T-helper 9 cell (primary cell): ENCODE results near the gene GRIN3A.
"Not testable (repeated sequence)": the region's sequence is repeated elsewhere in the genome, so short reads cannot be mapped to it uniquely, and the experiment has no call there.

Experiments used
- DNase-seq: peaks from one replicate; pipeline ENCODE4 v3.0.0-alpha.2; 2020

GRIN3A gene

DNA sequence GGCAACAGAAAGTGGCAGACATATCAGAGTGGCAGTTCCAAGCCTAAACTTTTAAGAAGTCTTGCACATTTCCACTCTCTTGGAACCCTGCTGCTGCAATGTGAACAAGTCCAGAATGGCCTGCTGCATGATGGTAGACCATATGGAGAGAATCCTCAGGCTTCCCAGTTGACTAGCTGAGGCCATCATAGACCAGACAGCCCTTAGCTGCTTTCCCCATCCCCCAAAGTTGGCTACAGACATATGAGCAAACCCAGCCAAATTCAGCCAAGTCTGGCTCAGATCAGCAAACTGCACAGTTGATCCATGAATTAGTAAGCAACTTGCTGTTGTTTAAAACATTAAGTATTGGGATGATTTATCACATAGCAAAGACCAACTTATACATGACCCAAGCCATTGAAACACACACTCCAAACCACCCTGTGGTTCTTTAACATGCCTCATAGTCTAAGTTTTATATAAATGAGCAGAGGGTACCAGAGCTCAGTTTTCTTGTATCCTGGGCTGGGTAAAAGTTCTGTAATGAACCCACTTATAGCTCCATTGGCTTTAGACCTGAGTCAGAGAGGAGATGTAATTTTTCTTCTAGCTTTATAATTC lies 163.6 kb downstream of the GRIN3A start:
- no peak for DNase-seq

DNA sequence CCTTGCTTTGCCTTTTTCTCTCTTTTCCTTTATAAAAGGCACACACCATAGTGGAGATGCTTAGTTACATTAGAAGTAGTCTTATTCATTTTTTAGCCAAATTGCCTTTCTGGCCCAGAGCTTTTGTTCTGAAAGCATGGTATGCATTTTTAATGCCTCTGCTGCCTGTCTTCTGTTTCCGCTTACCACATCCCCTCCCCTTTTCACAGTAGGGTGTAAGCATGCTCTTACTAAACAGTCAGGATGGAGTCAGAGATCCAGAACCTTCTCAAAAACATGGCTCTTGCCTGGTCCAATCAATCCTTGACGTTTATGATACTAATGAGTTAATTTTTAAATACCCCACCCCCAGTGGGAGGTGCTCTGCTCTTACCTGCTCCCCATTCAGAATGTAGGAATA lies 166.1 kb downstream of the GRIN3A start:
- DNase-seq, result no peak

DNA sequence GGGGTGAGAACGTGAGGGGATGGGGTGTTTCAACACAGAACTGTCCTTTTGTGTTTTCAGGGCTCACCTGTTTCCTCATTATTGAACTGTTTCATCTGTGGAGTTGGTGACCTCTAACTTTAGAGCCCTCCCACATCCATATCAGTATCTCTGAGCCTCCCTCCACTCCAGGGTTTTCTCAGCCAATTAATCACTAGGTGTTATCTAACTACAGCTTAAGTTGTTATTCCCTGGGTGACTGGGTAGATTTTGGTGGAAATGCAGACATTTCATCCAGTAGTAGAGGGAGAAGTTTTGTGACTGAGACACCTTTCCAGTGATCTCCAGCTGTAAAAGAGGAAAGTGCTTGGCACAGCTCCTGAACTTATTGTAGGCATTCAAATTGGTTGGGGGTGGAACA lies 167.3 kb downstream of the GRIN3A start:
- DNase-seq, result no peak

DNA sequence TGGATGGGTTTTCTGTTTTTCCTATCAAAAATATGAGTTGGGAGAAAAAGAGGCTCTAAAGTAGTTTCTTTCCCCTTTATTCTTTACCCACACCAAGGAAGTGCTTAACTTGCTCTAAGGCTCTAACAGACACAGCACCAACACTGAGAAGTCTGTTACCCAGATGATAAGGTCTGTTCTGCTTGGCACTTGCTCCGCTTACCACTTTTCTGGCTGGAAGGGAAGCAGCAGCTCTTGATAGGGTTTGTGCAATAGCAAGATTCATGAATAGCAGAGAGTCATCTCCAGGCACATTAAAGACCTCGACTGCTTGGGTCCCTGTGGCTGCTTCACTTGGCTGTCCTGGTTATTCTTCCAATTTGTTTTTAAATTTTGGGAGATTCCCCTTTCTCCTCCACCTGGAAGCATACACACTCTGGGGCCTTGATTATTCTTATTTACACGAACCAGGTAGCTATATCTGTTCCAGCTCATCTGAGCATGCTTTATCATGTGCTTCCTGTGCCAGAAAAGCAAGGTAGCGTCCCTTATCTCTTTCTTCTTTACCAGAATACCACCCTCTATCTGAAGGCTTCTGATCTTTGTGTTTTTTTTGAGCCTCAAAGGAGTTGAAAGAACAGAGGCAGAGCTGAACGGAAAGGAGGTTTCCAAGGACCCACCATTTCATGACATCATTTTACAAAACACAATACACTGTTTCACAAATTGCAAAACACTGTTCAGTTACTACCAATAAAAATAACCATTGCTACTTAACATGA lies 168.5 kb downstream of the GRIN3A start:
- DNase-seq, result no peak

DNA sequence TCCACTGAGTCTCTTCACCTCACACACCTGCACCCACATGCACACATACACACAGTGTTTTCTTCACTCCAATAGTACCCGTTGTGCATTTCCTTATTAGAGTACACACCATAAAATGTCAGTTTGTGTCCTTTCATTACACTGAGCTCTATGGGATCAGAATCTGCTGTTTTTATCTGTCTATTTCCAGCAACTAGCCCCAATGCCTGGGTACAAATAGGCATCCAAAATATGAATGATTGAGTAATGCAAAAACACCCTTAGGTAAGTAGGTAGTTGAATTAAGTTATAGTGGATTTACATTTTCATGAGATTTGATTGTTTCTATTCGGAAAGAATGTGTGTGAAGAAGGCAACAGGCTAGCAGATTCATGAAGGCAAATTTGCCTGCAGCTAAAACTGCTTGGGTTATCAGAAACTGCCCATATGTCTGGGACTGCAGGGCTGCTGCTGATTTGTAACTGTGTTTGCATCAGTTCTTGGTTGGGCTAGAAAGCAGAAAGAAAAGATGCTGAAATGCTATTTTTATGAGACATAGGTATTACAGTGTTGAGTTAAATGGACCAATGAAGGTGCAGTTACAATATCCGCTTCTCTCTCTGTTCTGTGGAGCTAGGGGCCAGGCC lies 170.6 kb downstream of the GRIN3A start:
- no peak for DNase-seq

DNA sequence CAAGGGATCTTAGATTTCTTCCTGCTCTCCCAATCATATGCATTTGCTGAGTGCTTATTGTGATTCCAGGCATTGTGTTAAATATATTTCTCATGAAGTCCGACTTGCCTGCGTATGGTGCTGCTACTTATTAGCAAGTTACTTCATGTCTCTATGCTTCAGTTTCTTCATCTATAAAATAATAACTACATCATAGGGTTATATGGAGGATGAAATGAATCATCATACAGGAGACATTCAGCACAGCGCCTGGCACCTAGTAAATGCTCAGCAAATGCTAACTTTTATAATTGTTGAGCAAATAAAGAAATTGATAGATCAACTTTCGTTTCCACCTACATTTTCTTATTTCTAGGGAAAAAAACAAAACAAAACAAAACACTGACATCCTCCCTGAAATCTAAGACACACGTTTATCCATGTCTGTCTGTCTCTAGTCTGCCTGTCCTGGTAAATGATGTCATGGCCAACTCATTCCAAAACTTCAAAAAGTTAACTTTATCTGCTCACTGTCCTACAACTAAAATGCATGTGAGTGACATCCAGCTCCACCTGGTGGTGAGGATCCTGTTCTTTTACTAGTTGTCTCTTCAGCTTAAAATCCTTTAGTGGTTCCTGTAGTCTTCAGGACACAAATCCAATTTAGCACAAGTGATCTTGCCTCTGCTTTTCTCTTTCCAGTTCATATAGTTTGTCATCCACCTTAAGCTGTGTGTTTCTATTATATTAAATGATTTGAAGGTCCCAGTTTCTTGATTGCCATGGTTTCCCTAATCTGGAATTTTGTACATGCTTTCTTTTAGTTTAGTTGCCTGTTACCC lies 171.3 kb downstream of the GRIN3A start:
- no peak for DNase-seq

DNA sequence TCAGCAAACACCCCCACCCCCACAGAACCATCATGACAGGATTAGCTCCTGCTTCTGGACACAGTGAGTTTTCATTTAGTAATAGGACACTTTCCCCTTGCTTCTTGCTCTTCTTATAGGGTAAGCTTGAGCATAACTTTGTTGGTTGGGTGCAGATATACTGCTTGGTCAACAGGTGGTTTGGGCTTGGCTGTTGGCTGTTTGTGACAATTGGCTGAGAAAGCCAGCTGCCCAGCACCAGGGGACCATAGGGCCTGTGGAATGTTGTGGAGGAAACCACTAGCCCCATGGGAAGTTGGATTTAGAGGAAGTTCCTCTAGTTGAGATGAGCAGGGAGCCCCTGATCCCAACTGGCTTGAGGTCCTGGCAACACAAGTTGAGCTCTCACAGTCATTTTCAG lies 174.2 kb downstream of the GRIN3A start:
- DNase-seq, result no peak

DNA sequence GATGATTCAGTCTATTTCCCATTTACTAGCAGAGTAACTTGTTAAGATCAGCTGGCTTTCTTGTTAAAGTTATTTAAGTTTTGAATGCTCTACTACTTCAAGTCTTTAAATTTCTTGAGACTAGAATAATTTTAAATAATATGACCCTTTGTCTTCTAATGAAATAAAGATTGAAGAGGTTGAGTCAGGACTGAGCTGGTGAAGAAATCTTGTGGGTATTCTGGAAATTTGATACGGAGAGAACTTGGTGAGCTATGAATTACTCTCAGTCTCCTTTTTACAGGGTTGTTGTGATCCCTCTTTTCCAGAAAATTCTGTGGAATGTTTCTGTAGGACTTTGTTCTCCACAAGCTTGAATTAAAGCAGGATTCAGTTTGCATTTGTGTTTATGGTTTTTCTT lies 175.5 kb downstream of the GRIN3A start:
- DNase-seq, result no peak

DNA sequence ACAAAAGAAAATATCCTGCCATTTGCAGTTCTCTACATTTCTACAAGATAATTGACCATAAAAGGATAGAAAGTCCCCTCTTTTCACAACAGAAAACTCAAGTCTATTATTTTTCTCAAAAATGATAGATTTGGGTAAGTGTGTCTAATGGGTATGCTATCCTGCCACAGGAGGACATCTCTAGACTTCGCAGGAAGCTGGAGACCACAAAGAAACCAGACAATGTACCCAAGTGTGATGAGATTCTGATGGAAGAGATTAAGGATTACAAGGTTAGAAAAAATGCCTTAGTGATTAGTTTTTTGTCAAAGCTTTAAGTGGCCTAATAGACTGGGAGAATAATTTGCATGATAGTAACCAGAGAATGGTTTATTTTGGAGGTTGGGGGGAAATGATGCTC lies 176.7 kb downstream of the GRIN3A start:
- no peak for DNase-seq

DNA sequence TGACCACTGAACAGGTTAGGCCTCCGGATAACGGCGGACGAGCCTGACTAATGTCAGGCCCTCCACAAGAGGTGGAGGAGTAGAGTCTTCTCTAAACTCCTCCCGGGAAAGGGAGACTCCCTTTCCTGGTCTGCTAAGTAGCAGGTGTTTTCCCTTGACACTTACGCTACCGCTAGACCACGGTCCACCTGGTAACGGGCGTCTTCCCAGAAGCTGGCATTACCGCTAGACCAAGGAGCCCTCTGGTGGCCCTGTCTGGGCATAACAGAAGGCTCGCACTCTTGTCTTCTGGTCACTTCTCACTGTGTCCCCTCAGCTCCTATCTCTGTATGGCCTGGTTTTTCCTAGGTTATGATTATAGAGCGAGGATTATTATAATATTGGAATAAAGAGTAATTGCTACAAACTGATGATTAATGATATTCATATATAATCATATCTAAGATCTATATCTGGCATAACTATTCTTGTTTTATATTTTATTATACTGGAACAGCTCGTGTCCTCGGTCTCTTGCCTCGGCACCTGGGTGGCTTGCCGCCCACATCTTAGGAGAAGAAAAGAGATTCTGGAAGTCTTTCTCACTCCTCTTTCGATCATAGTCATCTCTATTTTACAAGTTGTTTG lies 188.9 kb downstream of the GRIN3A start:
- DNase-seq, result not testable (repeated sequence)

DNA sequence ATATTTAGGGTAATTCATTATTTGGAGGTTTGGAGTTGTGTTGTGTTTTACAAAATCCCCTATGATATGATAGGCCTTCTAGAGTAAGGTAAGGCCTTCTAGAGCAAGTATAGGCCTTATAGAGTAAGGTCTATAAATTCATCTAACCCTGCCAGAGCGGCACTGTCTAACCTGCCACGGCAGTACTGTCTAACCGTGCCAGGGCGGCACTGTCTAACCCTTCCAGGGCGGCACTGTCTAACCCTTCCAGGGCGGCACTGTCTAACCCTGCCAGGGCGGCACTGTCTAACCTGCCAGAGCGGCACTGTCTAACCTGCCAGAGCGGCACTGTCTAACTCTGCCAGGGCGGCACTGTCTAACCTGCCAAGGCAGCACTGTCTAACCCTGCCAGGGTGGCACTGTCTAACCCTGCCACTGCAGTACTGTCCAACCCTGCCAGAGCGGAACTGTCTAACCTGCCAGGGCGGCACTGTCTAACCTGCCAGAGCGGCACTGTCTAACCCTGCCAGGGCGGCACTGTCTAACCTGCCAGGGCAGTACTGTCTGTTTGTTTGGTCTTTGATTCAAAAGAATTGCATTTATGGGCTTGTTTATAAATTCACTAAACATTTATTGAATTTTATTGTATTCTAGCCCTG lies 195.2 kb downstream of the GRIN3A start:
- no peak for DNase-seq

DNA sequence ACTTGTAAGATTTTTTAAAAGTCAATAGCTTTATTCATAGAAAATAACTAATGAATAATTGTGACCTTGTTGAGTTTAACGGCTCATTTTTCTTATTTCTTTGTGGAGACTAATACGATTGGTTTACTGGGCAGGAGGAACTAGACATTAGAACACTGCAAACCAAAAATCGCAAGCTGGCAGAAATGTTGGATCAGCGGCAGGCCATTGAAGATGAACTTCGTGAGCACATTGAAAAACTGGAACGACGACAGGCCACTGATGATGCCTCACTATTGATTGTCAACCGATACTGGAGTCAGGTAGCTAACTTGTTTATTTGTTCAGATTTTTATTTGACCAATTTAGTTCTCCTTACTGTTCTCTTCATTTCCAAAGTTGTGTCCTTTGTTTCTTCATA lies 198.4 kb downstream of the GRIN3A start:
- no peak for DNase-seq

DNA sequence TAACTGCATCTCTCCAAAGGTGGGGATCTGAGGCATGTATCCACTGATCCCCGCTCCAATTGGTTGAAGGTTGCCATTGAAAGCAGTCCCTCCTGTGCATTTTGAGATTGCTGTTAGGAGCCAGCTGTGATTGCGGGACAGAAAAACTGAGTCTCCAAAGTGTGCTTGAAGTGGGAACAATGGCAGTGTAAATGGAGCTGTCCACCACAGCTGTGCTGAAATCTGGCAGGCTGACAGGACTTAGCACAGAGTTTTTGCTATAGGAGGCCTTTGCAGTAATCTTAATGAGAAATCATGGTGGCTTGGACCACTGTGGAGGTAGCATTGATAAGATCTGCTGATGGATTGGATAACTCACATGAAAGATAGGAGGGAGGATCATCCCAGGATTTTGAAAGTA lies 201.5 kb downstream of the GRIN3A start:
- no peak for DNase-seq

DNA sequence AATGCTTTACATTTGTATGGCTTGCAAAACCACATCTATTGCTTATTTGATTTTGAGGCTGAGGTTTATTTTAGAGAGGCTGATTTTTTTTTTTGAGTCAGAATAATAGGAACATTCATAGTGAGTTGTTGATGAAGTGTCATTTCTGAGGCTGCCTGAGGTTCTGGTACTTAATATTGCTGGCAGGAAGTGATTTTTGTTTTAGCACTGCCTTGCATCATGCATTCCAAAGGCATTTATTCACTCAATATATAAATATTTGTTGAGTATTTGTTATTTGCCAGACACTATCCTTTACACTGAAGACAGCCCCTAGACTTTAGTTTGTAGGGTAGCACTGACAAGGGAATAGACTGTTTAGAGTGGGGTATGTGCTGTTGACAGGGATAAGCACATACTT lies 202.1 kb downstream of the GRIN3A start:
- no peak for DNase-seq

DNA sequence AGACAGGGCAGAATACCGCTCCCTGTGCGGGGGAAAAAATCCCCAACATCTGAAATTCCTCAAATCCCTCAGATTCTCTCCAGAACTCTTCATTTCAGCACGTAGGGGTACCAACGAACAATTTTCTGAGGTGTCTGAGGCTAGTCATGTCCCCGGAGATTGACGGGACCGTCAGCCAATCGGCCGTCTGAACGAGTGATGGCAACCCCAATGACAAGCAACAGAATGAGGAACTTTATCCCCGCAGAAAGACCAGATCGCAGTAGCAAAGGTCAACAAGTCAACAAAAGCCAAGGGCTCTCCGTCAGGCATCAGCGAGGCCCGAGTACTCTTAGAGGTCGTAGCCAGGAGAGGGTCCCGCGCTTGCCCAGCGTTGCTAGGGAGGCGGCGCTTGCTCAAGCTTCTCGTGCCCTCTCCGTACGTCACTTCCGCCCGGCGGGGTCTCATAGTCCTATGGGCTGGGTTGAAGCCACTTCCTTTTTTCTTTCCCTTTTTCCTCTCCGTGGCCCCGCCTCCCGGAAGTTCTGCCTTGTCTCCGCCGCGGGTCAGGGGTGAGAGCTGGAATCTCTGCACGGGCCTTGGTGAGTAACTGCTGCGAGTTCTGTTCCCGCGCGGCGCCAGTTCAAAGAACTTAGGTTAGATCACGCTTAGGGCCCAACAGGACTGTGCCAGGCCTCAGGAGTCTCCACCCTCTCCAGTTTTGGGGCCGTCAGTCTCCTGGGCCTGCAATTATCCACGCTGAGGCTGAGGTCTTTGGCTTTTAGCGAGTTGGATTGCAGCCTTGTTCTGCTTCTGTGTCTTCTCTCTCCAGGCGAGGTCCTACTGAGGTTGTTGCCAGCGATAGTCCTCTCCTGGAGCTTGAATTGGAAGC lies 204.9 kb downstream of the GRIN3A start, which contains the start of gene RNF20:
TSS of gene RNF20 (plus strand) at position 520 of the 871 bp plus-strand sequence. CDS start 1,571 bp downstream, outside the sequence.
- DNase-seq, result peak; percentile 99

DNA sequence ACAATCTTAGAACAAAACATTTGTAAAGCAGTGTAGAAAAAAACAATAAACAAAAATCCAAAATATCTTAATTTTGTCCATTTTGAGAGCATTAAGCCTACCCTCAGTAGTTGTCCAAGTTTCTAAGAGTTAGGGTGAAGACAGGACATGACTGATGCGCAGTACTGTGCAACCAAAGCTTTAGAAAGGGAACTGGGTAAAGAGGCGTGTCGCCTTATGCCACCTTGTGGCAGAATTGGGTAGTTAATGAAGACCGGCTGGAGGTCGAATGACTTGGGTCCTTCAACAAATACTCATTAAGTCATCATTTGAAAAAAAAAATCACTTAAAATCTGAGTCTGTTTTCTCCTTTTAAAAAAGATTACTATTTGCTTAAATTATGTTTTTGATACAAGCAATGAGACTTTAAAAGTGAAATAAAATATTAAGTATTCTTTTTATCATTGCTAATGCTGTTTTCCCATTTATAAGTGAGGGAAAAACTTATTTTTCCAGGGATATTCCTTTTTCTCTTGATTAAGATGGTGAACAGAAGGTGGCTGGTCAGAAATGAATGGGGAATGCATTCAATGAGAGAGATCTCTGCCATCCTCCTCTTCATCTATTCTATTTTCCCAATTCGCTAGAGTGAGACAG lies 208.3 kb downstream of the GRIN3A start:
- peak; percentile 42 for DNase-seq

DNA sequence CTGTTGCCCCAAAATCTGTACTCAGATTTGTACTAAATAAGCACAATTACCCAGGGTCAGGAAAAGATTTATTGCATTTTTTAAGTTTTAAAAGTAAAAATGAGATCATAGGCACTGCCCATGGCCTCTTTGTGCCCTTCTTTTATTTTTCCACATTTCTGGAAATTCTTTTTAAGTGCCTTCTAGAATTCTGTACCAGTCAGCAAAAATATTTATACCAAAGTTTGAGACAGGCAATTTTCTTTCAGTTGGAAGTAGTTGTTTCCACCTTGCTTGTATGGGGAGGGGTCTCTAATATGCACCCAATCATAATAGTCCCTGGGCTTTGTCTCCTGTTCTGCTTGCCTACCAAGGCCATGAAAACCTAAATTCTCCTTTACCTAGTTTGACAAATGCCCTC lies 210.4 kb downstream of the GRIN3A start:
- no peak for DNase-seq

DNA sequence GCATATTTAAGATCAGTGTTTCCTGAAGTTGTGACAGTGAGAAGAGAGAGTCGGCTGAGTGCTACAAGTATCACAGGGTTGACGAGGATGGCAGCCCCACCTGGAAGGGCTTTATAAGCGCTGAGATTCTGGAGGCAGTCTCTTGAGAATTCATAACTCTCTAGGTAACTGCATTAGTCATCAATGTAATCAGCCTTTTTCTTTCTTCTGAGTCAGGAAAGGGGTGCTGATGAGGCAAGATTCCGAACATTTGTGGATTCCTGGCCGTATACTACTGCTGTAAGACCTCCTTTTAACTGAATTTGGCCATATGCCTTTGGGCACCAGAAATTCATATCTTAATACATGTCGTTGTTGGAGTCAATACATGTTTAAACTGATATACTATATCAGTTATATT lies 211.4 kb downstream of the GRIN3A start:
- no peak for DNase-seq

DNA sequence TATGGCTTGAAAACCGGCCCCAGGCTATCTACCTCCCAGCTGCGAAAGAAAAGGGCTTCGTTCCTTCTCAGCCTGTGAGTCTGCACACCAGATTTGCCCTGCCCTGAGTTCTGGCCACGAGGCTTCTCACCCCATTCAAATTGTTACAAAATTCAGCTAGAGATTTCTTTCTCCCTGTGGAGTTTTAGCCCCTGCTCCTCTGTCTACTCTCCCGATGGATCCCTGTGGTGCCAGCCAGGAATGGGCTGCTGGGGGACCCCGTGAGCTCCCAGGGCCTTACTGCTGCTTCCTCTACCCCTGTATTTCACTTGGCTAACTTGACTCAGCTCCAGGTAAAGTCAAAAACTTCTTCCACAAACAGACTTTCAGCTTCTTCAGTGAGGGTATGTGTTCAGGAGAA lies 214.1 kb downstream of the GRIN3A start:
- no peak for DNase-seq
